GM21447 (cell line): ENCODE data around the gene ZSWIM4.

Experiments
- ATAC-seq: cut with Tn5 transposase; IDR thresholded peaks from one replicate; pipeline ENCODE4 v1.9.1; 2021; ENCODE audit not compliant: unreplicated experiment

Gene ZSWIM4

DNA sequence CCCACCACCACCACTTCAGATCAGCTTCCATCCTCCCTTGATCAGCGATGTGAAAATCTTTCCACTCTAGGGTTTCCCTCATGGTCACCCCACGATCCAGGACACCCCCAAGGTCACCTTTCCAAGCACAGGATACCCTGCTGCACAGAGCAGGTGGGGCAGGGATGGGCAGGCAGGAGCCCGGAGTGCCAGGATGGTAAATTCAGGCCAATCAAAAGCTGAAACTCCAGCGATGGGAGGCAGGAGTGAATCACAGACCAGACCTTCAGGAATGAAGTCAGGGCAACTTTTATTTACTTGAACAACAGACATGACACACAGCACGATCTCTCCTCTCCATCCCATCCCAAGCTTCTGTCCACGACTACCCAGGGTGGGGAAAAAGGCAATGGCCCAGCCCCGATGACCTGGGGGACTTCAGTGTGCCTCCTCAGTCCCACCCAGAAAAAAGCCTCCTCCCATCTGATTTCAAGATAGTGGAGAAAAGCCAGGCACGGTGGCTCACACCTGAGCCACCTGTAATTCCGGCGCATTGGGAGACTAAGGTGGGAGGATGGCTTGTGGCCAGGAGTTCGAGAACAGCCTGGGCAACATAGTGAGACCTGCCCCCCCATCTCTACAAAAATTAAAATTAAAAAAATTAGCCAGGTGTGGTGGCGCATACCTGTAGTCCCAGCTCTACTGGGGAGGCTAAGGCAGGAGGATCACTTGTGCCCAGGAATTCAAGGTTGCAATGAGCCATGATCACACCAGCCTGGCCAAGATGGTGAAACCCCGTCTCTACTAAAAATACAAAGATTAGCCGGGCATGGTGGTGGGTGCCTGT lies 39.2 kb downstream of the ZSWIM4 start:
- ATAC-seq, result no peak

DNA sequence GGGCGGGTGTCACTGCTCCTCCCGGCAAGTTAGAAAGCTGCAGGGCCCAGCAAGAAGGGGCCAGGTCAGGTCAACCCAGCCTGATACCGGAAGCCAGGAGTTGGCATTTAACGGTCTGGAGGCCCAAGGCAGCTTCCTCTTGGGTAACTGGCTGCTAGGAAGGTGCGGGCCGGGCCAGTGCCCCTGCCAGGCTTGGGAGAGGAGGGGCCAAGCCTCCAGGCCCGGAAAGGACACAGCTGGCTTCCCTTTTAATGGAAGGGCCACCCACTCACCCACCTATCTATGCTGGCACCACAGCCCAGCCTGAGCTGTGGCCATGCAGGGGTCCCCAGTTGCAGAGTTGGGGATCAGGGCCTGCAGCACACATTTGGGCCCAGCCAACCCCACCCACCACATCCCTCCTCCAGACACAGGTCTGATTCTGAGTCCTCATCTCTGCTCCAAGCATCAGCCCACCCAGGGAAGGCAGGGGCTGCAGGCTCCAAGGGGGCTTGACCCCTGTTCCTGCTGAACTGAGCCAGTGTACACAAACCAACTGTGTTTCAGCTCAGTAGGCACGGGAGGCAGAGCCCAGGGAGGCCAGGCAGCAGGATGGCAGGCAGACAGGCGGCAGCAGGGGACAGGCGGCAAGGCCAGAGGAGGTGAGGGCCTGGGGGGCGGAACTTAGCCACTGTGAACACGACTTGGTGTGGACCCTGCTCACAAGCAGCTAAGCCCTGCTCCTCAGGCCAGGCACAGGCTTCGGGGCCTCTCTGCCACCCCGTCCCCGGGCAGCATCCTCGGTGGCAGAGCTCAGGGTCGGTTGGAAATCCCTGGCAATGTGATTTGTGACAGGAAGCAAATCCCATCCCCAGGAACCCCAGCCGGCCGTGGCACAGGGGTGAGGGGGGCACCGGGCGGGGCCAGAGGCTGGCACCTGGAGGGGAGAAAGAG lies 40.8 kb downstream of the ZSWIM4 start:
- ATAC-seq, result no peak

DNA sequence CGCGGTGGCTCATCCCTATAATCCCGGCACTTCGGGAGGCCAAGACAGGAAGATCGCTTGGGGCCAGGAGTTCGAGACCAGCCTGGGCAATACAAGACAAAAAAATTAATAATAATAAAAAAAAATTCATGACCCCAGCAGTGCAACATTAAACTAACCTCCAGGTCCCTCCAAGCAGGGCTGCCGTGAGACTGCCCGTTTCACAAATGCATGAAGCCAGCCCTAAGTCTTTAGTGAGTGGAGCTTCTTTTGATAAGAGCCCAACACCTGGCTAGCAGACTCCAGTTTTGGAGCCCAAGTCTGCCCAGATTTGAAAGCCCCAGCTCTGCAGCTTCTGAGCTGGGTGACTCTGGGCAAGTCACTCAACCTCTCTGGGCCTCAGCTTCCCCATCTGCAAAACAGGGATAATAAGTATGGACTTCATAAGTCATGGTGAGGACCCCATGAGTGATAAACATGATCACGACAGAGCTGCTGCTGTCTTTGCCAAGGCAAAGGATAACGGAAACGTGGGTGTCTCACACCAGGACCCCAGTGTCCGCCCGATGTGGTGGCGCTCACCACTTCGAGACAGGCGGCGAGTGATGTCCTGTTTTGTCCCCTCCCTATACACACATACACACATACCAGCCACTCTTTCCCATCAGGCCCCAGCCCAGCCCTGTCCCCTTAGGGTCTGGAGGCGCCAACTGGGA lies 43.3 kb downstream of the ZSWIM4 start:
- no peak for ATAC-seq

DNA sequence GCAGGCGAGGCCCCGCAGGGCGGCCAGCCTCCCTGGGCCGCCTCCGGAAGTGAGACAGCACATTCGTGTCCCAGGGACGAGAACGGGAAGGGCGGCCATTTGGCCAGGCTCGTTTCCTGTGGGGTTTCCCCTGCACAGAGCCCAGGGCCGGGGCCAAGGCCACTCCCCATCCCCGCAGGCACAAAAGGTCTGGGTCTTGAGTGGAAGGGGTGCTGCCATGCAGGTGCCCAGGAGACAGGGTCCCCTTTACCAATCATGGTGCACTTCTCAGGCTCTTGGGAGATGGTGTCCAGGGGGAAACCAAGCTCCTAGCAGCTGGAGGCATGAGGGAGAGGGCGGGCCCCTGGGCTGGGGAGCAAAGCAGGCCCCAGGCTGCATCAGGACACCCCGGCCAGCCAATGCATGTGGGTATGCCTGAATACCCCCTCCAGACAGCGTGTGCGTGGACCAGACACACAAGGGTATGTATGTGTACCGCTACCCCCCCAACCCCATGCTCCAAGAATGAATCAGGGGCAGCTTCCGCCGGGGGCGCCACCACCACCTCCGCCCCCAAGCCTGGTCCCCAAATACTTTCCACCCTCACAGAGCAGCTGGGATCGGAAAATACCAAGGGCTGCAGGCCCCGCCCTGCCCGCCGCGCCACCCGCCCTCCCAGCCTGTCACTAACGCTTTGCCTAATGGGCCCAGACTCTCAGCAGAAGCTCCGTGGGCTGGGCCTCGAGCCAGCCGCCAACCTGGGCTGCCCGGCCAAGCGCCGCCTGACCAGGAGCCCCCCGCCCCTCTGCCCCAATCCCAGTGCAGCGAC lies 44.1 kb downstream of the ZSWIM4 start:
- ATAC-seq, result peak; percentile 40

DNA sequence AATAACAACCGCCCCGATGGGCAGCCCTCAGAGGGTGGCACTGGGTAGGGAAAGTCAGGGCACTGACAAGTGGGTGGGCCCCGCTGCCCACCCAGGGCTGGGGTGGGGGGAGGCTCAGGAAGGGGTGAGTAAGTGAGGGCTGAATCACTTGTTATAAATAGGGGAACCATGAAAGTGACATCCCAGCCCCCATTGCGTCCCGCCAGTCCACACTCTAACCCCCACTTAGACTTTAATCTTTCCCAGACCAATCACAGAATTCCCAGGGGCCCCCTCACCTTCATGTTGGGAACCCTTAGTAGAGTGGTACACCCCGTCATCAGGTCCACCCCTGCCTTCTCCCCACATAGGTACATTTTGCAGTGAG lies 44.7 kb downstream of the ZSWIM4 start:
- ATAC-seq, result no peak

DNA sequence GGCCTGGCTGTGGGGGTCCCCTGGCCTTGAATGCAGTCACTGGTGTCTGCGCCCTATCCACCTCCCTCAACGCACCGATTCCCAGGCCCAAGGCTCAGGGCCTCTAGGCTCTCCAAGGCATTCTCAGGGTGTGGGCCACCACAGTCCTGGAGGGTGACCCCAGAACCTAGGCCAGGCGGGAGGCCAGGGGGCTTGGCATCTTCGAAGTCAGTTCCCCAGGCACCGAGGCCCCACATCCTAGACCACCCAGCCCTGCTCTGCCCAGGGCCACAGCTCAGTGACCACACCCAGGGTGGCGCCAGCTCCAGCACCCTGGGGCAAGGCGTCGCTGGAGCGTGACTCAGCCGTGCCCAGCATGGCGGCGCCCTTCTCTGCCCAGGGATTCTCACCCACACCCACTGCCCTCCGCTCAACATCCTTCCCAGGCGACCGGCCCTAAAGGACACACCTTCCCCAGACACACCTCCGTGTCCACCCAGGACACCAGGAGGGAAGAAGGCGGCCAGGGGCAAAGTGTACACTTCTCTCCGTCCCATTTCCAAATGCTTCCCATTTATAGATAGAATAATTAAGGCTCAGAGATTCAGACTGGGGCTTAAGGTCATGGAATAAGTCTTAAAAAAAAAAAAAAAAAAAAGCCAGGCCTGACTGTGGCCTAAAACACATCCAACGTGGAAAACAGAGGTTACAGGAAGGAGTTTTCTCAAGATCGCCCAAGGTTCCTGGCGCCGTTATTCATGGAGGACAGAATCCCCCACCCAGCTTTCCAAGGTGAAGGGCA lies 45.3 kb downstream of the ZSWIM4 start:
- no peak for ATAC-seq

DNA sequence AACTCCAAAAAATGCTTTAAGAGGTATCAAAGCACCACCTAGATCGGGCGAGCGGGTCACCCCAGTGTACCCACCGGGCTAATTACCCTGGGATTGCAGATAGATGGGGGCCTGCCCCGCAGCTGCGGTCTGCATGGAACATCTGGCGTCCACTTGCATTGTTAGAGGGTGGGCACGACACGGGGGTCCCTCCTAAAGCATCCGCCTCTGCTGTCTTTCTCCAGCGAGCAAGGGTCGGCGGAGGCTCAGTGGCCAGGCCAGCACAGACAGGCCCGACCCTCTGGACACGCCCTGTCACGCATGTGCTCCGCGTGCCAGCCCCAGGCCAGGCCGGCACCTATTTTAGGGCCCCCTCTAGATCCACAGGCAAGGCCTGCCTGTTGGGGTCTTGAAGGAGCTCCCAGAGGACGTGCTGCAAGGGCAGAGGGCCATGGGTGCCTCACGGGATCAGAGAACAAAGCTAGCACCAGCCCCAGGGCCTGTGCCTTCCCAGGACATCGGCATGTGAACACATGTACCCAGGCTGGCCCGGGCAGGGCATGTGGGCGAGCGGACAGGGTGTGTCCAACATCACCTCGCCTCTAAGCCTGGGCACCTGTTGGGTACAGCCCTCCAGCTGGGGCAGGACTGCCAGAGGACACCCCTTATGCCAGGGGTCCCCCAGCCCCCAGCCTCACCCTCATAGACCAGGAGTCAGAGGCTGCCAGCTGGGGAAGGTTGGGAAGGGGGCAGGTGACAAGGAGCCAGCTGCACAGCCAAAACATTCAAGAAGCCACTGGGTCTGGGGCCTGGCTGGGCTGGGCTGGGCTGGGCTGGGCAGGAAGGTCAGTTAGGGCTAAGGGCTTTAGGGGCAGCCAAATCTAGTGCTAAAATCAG lies 46.1 kb downstream of the ZSWIM4 start:
- ATAC-seq, result no peak

DNA sequence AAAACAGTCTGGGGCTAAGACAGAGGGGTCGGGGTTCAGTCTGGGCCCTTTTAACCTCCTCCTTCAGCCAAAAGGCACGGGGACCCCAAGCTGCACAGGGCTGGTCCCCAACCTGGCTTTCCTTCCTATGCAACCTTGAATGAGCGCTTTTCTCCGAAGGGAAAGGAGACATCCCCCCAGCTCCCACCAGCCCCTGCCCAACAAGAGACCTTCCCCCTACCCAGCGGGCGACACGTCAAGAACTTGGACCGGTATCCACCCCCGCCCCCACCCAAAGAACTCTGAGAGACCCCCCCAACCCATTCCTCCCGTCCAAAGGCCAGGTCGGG lies 46.7 kb downstream of the ZSWIM4 start:
- ATAC-seq, result no peak

DNA sequence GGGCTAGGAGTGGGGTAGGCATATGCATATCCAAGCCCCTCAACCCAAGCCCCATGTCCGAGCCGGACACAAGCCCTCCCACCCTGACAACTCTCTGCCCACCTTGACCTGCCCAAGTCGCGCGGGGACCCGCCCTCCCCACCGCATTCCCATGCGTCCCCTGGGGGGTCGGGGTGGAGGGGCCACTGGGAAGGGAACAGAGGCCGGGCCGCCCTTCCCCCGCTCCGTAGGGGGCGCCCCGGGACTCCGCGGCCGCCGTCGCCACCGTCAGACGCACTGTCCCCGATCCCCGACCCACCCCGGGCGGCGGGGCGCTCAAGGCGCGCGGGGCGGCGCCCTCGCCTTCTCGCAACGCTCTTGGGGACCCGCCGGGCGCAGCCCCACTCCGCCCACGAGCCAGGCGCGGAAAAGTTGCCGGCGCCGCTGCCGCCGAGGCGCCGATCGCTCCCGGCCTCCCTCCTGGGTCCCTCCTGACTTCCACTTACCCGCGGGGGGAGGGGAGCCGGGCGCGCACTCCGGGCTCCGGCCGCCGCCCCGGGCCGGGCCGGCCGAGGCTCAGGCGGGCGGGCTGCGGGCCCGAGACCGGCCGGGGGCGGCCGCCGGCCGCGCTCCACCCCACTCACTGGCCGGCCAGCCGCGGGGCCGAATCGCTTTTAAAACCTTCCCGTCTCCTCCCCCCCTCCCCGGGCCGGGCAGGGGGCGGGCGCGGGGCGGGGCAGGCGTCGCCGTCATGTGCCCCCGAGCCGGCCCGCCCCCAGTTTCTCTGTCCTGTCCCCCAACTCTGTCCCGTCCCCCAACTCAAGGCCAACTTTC lies 47.3 kb downstream of the ZSWIM4 start:
- no peak for ATAC-seq

DNA sequence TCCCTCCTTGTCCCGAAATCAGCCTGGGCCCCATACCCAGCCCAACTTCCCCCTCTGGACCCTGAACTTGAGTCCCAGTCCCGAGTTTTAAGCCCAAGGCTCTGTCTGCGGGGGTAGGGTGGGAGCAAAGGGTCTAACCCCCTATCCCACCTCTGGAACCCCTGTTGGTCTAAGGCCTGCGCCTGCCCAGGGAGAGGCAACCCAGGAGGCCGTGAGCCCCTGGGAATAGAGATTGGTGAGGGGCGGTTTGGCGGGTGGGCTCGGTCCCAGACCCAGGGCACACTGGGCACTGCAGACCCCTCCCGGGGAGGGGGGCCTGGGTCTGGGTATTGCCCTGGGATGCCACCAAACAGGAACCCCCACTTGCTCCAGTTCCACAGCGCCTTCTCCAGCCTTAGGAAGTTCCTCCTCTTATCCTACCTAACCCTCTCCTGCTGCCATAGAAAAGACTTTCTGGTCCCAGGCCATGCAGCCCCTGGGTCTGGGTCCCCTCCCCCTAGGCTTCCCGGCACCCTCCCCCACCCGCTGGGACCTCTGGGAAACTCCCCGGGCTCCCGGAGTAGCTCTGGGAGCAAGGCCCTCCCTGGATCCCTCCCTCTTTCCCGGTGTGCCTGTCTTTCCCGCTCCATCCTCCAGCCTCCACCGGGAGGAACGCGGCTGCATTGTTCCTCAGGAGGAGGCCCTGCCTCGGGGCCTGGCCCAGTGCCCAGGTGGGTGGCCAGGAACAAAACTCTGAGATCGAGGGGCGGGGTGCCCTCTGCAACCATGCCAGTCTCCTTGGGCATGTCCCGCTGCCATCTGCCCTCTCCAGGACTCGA lies 48.1 kb downstream of the ZSWIM4 start:
- no peak for ATAC-seq

DNA sequence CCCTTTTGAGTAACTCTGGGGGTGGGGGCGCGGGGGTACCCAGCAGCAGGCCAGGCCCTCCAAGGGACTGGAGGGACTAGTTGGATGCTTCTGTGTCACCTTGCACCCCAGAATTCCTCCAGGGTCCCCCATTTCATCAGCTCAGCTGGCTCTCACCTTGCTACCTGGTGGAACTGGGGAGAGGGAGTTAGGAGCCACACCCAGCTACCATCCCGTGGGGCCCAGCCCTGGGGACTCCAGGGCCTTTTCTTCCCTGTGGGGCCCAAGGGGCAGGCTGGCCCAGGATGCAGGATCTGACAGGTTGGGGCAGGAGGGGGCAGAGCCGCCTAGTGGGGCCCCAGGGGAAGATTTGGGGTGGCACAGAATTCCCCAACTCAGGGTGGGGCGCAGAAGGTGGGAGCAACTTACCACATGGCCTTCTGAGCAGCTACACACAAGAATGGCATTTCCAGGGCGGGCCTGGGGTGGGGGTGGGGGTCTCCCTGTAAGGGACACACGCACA lies 48.9 kb downstream of the ZSWIM4 start:
- ATAC-seq, result no peak

DNA sequence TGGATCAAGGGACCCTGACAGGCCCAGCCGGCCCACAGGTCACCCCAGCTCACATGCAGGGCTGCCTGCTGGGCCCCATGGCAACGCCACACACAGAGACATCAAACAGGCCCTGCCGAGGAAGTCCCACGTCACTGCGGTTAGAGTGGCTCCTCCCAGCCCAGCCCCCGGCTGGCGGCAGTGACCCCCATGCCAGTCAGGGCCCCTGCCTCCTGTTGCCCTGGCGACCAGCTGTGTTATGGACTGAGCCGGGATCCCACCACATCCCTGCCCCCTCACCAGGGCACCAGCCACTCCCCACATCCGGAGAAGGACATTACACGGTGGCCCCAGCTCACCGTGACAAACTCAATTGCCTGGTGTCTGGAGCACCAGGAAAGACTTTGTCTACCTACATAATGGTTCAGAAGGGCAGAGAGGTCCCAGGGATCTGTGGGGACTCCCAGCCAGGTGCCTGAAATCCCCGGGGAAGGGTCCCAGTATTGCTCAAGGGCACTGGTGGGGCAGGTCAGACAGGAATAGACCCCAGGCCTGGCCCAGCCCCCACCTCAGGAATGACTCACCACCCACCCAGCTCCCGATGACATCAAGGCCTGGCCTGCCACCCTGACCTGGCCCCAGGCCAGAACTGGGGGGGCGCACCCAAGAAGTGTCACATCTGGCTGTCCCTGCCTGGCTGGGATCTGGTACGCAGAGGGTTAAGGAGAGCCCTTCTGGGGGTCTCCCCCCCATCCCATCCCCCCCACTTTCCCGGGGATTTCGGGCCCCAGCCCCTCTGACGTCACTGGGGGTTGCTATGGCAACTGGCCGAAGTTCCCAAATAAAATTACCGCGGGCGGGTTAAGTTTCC lies 51.5 kb downstream of the ZSWIM4 start:
- peak; percentile 56 for ATAC-seq

DNA sequence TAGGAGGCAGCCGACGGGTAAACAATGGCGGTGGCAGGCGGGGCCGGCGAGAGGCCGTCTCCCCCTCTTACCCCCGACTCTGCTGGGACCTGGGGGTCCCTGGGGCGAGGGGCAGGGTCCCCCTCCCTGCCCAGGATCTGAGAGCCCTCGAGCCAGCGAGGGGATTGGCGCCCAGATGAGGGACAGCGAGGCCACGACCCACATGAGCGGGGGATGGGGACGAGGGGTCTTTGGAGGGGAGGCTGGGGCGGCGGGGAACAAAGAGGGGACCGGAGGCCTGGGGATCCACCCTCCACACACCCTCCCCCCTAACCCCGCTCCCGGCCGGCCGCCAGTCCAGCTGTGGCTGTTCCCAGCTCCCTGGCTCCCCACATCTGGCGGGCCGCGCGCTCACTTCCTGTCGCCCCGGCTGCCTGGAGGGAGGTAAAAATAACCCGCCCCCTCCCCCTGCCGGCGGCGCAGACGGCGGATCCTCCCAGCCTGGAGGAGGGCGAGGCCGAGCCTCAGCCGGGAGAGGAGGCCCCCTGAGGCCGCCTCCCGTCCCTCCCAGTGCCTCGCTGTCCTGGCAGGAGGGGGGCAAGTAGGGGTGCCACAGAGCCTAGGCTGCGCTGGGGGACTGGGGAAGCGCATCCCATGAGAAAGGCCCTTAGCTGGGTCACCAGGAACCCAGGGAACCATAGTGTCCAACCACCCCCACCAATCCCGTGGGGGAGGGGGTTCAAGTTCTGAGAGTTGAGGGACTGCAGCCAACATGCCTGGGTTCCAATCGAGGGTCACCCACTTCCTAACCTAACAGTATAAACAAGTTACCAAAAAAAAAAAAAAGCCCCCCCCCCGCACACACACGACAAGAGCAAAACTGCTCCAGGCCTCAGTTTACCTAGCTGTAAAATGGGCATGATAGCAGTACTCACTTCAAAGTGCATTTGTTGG lies 52.4 kb downstream of the ZSWIM4 start:
- peak; percentile 20 for ATAC-seq

DNA sequence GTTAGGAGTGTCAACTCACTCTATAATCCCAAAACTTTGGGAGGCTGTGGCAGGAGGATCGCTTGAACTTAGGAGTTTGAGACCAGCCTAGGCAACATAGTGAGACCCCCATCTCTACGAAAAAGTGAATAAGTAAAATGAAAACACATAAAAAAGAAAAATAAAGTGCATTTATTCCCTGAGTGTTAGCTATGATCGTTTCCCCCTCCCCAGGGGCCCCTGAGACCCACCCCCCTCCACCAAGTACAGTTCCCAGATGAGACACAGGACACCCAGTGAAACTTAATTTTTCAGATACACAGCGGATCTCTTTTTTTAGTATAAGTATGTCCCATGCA lies 53.1 kb downstream of the ZSWIM4 start:
- no peak for ATAC-seq
